NCI-H510A (cell line): ENCODE results near the gene STEAP2.
"Not testable (repeated sequence)": the region's sequence is repeated elsewhere in the genome, so short reads cannot be mapped to it uniquely, and the experiment has no call there.

Experiments used
- DNase-seq: peaks from one replicate; lab custom pipeline; 2025; lab: John Stamatoyannopoulos, UW

Gene STEAP2

DNA sequence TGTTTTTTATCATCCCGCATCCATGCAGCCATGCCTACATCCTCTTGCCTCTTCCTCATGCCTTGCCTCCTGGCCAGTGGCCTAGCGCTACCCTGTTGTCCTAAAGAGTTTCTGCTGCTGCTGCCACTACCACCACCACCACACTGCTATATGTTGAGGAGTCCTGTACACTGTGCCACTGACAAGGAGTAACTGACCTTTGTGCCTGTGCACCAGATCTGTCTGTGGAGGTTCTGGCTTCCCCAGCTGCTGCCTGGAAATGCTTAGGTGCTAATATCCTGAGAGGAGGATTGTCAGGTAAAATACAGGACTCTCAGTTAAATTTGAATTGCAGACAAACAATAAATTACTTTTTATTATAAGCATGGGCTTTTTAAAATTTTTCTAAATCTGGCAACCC, 26.5 kb downstream of the STEAP2 start:
- no peak for DNase-seq

DNA sequence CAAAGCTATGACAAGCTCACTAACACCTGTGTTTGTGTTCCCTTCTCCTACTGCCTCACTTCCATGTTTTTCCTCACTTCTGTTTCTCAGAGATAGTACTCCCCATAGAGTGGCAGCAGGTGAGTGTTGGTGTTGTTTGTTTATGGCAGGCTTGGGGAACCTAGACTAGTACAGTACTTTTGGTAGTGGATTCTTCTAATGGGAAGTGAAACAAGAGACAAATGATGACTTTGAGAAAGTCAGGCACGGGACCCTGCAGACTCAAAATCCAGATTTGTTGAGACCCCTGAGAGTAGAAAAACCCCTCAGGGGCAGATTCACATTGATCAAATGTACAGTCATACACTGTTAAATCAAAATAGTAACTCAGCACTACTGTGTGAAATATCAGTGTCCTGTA, 27.0 kb downstream of the STEAP2 start:
- no peak for DNase-seq

DNA sequence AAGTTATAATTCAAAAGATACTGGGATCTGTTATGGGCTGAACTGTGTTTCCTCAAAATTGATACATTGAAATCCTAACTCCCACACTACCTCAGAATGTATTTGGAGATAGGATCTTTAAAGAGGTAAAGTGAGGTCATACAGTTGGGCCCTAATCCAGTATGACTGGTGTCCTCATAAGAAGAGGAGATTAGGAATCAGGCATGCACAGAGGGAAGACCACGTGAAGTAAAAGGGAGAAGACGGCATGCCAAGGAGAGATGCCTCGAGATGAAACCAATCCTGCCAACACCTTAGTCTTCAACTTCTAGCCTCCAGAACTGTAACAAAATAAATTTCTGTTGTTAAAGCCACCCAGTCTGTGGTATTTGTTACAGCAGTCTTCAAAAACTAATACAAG, 27.5 kb downstream of the STEAP2 start:
- no peak for DNase-seq

DNA sequence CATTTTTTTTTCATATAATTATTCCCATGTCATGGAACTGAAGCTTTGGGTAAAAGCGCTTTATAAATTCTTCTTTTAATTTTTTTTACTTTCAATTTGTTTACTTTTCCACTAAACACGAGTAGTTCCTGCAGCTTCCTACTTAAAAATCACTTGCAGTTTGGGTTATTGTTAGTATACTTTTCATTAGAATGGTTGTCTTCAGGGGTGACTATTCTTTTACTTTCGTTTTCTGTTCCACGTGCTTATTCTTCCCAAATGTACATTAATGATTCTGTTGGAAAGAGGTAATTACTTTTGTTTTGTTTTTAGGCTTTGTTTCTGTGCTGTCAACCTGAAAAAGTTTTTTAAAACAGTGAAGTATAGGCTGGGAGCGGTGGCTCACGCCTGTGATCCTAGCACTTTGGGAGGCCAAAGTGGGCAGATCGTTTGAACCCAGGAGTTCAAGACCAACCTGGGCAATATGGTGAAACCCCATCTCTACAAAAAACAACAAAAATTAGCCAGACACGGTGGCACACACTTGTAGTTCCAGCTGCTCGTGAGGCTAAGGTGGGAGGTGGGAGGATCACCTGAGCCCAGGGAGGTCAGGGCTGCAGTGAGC, 28.2 kb downstream of the STEAP2 start:
- DNase-seq = no peak

DNA sequence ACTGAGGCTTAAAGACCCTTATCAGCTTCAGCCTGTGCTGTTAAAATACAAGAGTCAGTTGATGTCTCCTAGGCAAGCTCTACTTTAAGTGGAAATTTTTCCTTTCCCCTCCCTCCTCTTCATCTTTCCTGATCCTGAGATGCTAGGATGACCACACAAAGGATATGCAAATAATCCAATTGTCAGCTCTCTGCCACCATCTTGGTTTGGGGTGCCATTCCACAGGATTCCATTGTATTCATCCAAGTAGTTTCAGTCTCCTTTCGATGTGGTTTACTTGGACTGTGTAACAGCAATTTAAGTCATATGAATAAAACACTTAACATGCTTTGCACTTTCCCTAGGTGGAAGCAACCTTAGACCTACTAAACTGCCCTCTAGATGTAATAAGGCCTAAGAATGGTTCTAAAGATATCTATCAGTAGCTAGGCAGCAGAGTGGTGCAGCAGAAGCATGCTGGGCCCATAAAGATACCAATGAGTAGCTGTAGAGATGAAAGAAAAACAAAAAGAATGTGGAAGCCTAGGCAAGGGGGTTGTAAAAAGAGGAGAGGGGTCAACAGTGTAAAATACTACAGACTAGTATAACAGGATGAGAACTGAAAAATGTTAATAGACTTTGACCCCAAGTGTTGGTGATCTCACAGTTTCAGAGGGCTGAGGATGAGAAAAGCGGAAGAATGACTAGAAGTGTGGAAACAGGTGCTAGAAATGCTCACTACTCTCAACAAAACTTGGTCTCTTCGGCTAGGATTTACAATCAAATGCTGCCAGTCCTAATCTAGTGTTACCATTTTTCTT, 31.0 kb downstream of the STEAP2 start:
- DNase-seq = no peak

DNA sequence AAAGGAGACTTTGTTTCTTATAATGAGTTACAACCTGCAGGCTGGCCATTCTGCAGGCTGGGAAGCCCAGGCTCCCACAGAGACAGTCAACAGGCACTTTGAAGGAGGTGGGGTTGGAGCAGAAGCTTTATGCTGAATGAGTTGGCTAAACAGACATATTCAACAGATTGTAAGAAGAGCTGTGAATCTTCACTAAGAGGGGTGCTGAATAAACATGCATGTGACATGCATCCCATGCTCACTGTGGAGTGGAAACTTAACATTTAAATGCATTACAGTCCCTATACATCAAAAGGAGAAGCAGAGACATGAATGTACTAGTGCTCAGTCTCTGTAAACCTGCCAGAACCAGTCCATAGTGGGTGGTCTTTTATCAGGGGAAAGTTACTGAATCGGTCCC, 32.0 kb downstream of the STEAP2 start:
- DNase-seq = no peak

DNA sequence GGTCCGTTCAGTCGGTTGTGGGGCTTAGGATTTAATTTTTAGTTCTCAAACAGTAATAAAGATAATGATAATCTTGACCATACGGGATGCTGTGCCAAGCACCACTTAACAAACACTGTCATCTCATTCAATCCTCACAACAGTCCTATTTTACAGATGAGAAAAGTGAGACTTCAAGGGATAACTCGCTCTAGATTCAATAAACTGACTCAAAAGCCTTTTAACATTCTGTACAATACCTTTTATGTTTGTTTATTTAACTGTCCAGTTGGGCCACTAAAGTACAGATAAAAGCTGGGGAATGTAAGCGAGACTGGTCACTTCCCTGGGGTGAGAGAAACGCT, 33.0 kb downstream of the STEAP2 start:
- no peak for DNase-seq

DNA sequence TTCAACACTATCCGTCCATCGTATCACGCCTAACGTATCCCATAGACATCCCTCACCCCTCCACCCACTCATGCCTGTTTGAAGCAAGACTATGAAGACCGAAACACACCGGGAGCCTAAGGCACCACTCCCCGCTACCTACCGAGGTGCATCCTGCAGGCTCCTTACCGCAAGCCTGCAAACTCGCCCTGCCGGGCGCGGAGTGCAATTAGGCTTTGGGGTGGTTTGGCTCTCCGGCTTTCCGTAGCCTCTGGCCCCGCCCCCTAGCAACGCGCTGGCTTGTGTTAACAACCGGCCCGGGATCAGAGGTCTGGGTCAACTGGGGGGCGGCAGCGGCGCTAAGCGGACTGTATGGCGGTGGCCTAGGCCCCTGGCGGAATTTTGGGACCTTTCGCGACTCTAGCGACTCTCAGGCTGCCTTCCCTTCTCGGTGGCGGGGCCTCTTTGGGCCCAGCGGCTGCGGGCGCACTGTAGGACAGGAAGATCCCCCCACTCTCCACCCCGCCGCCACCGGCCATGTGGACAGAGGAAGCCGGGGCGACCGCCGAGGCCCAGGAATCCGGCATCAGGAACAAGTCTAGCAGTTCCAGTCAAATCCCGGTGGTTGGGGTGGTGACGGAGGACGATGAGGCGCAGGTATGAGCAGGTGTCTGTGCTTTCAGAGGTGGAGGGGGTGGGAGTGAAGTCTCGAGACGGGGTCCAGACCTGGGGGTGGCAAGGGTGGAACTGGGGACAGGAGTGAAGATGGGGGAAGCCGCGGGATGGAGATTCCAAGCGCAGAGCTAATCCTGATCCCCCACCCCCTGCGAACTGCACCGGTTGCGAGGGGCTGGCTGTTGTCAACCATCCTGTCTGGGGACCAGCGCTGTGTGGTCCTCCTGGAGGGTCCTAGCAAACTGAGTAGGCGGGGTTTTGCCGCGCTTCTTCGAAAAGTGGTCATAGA, 33.6 kb downstream of the STEAP2 start, which contains the start of gene CFAP69:
Gene CFAP69 (plus strand): TSS at position 266 of the 943 bp plus-strand sequence. CDS start 251 bp downstream, at position 517.
- peak; percentile 56 for DNase-seq

DNA sequence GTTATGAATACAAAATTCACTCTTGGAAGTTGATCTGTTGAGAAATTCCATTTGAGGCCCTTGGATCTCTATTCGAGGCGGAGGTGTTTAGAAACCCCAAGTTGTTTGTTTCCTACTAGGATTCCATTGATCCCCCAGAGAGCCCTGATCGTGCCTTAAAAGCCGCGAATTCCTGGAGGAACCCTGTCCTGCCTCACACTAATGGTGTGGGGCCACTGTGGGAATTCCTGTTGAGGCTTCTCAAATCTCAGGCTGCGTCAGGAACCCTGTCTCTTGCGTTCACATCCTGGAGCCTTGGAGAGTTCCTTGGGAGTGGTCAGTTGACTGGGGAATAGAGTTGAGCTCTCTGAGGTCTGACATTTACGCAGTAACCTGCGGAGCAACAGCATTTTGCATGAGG, 34.6 kb downstream of the STEAP2 start:
- DNase-seq = no peak

DNA sequence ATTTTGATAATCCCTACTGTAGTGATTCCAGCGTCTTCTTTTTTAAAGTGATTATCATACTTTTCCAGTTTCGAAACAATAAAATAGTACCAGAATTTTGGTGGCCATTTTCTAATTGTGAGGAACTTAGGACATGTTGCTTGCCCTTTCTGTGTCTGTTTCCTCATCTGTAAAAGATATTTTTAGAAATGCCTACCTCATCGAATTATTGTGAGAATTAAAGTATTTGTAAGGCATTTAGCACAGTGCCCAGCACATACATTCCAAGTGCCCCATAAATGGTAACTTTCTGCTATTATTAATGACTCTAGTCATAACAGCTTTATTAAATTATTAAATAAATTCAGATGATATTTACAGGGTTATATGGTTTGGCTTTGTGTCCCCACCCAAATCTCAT, 37.2 kb downstream of the STEAP2 start:
- no peak for DNase-seq

DNA sequence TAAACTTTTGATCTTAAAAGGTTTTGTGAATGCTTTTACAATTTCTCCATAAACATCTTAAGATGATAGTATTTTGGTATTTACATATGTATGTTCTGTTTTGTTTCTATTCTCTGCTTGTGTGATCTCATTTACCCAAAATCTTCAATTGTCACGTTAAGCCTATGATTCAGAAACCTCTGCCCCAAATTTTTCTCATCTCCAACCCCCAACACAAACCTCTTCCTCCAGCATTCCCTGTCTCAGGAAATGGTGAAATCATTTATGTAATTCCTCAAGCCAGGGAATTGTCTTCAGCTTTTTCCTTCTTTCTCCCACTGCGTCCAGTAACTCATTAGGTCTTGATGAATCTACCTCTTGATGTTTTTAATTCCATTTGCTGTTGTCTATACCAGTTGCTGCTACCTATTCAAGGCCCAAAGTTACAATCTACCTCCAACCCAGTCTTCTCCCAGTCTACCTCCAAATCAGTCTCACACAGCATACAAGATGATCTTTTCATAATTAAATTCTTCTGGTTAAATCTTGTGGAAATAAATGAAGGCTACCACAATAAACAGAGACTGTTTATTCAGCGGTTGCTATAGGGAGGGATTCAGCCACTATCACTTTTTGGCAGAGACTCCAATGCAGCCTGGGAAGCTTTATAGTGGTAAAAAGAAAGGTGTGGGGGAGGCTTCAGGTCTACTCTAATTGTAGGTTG, 39.2 kb downstream of the STEAP2 start:
- DNase-seq = no peak

DNA sequence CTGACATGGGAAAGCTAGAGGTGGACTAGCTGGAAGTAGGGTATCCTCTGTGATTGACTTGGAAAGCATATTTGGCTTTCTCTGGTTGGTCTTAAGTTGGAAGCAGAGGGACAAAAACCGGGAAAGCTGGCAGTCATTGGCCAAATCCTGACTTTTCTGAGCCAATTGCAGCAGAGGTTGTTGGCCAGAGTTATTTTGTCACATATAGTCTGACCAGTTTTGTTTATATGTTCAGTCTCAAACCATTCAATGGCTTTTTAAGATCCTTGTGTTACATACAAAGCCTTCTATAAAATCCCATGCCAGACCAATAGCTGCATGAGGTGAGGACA, 39.7 kb downstream of the STEAP2 start:
- DNase-seq = no peak

DNA sequence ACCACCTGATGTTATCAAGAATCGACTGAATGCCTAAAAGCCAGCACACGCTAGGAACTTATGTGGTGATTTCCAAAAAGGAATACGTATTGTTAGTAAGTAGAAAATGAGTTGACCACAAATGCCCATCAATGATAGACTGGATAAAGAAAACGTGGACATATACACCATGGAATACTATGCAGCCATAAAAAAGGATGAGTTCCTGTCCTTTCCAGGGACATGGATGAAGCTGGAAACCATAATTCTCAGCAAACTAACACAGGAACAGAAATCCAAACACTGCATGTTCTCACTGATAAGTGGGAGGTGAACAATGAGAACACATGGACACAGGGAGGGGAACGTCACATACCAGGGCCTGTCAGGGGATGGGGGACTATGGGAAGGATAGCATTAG, 44.5 kb downstream of the STEAP2 start:
- not testable (repeated sequence) for DNase-seq

DNA sequence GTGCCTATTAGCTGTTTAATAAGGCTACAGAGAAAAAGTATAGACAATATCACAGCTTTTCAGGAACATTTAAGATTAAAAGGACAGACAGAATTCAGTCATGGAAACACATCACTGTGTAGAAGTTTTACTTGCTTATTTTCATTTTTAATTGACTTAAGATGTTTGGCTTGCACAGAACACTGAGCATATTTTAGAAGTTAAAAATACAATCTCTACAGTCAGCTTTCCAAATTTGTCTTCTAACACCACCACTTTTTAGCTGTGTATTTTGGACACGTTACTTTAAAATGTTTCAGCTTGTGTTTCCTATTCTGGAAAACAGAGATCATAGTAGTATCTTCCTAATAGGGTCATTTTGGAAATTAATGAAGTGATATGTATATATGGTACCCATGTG, 45.2 kb downstream of the STEAP2 start:
- DNase-seq = no peak

DNA sequence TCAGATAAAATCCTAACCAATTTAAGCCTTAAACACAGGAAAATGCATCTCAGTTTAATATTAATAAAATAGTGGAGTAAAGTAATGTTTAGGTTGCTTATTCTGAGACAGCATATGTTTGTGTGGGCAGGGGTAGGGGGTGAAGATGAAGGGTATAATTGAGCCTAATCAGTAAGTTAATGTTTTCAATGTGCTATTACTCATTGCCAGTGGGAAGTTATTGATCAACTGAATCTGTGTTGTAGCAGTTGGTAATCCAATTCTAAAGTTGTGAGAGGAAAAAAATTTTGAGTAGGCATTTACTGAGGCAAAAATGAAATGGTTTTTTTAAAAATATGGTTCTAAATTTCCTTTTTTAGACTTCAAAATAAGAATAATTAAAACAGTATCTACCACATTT, 49.9 kb downstream of the STEAP2 start:
- no peak for DNase-seq

DNA sequence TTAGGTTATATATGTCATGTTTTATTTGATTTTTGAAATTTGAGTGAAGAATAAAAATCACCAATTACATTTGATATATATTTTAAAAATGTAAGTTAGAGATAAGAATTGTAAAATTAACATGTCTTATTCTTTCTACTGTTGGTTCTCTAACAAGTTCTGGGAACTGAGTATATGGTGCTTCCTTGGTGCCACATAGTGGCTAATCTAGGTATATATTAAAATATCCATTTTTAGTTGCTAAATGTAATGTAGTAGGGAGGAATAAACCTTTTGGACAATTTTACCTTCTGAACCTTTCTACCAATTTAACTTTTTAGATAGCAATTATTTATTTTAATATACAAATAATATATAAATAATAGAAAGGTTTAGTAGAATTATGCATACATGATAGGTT, 50.9 kb downstream of the STEAP2 start:
- no peak for DNase-seq

DNA sequence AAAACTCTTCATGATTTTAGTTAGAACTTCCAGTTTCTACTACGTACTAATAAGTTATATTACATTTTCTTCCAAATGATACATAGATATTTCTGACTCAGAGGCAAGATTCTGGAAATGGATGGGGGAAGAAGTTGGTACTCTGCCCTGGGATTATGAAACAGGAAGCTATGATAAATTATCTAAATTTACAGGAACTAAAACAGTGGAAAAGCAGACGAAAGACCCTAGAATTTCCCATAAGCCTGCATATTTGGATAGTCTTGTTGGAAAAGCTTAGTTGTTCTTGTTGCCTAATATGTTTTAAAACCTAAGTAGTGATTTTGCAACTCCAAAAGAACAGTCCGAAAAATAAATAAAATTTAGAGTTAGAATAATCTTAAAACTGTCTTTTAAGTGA, 55.3 kb downstream of the STEAP2 start:
- DNase-seq = no peak

DNA sequence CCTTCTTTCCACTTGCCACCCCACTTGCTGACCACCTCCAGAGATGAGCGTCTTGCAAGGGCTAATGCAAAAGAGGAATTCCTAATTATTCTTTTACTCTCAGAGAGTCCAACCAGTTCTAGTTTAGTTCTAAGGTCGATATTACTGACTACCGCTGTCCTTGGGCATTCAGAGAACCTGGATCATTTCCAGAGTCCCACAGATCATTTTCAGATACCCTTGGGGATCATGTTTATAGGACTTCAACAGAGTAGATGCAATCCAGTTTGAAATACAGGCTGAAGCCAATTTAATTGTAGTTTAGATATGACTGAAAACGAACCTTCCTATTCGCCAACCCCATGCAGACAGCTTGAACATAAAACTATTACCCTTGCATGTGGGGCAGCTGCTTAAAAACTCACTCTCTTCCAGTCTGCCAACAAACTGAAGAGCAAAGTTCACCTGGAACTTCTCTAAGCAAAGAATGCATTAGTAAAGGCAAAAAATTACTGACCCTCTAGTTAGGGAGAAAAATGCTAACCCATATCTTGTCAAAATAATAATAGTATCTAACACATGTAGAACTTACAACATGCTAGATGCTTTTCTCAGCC, 55.8 kb downstream of the STEAP2 start:
- DNase-seq = no peak

DNA sequence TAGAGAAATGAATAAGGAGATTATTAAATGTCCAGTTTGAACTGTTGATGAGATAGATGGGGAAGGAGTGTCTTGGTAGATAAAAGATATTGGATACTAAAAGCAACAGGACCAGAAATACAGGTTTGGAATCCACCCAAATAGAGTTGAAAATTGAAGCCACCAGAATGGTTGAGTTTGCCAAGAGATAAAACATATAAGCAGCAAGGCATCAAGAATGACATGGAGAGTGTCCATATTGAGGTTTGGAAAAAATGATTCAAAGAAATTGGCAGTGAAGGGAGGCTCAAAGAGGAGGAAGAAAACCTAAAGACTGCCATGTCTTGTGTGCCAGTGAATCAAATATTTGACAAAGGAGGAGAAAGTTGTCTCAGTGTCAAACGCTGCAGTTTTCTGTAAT, 57.6 kb downstream of the STEAP2 start:
- DNase-seq = no peak

DNA sequence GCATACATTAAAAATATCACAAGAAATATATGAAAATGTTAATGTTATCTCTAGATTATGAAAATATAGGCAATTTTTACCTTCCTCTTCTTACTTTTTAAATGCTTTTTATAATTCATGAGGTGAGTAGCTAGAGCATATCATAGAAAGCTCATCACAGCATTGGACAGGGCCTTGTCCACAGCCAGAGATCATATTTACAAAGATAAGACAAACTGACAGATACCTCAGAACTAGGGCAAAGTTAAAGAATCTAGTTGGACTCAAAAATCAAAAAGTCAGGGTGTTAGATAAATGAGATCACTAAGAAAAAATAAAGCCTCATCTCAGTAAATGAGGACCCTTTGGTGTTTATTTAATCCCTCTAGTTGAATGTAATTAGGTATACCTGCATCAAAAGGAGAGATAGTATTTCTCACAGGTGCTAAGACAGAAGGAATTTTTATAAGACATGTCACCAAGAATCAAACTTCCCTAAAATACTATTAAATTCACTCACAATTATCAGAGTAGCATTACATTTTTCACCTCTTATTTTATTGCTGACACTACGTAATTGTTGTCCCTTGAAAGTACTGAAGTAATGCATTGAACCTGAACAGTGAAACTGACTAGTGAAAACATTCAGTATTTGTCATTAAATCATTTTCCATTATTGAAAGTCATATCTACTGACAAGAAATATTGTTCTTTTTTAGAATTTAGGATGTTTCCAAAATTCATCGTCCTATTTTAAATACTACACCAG, 59.1 kb downstream of the STEAP2 start:
- no peak for DNase-seq

DNA sequence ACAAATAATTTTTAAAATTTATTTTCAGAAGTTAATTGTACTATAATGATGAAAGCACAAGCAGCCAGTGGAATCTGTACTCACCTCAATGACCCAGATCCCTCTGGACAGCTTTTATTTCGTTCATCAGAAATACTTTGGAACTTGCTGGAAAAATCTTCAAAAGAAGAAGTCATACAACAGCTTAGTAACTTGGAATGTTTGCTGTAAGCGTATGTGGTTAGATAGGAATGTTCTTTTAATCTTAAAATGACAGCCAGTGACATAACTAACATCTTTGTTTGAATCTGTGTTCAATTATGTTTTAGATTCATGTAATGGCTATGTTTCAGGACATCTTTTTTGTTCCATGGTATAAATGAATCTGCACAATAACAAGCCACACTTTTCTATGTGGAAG, 60.2 kb downstream of the STEAP2 start:
- DNase-seq = no peak
